OCI-LY1 (cell line): Measurements from ENCODE around the gene TGM2.

Experiments
- CTCF ChIP-seq: fragments of 200-600 bp; sonication (generic), shearing (Covaris generic); IDR thresholded peaks from 2 replicates; pipeline ENCODE4 v1.5.1; 2017; ENCODE audit warnings: mild to moderate bottlenecking, antibody characterized with exemption, low read length, moderate library complexity, mixed read lengths
- EZH2 ChIP-seq: fragments of 200-600 bp; sonication (generic), shearing (Covaris generic); IDR thresholded peaks from 2 replicates; pipeline ENCODE4 v1.8.0; 2017; ENCODE audit warnings: borderline replicate concordance, mixed run types, mild to moderate bottlenecking, antibody characterized with exemption, low read length, moderate library complexity, mixed read lengths

DNA sequence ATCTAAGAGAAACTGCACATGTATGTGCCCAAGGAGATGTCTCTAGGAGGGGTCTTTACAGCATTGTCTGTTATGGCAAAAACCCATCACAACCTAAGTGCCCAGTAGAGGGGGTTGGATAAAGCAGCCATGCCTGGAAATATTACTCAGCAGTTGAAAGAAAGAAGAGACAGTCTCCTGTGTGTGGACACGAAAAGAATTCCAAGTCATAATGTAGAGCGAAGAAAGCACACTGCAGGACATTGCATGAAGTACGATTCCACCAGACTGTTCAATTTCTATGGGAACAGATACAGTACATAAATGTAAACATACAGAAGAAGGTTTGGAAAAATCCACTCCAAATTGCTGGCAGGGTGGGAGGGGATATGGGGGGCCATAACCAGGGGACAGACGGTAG lies 7.3 kb upstream of the TGM2 start:
- no peak for TF ChIP-seq EZH2
- no peak for TF ChIP-seq CTCF
